ENCODE measurements around the gene ABCC2. TPM values are rescaled to one million over a fixed set of nuclear protein-coding genes. Genes with fewer than 3 reads are reported as not detected.
"Not testable (repeated sequence)": the region's sequence is repeated elsewhere in the genome, so short reads cannot be mapped to it uniquely, and the experiment has no call there.

ABCC2 gene
- total and polyA plus RNA-seq, 8 donors, result 0.67 to 1.7 (median 1.1) TPM

DNA sequence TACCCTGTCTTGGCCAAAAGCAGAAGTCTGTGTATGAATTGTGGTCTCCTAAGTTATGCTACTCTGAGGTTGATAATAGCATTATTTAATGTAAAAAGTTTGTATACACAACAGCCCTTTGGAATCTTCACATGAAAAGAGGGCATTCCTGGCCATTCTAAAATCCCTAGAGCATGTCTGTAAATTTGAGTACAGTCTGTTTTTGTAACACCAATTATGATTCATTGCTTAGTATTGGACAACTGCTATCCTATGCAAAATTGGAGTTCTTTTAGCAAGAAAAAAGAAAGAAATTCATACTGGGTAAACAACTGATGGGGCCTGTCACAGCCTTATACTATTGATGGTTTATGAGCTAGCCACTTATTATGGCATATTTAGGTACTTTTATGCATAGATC, 40.2 kb upstream of the ABCC2 start:
- H3K27ac ChIP-seq, result no peak overlapping the region
- TF ChIP-seq, protein P1, sequence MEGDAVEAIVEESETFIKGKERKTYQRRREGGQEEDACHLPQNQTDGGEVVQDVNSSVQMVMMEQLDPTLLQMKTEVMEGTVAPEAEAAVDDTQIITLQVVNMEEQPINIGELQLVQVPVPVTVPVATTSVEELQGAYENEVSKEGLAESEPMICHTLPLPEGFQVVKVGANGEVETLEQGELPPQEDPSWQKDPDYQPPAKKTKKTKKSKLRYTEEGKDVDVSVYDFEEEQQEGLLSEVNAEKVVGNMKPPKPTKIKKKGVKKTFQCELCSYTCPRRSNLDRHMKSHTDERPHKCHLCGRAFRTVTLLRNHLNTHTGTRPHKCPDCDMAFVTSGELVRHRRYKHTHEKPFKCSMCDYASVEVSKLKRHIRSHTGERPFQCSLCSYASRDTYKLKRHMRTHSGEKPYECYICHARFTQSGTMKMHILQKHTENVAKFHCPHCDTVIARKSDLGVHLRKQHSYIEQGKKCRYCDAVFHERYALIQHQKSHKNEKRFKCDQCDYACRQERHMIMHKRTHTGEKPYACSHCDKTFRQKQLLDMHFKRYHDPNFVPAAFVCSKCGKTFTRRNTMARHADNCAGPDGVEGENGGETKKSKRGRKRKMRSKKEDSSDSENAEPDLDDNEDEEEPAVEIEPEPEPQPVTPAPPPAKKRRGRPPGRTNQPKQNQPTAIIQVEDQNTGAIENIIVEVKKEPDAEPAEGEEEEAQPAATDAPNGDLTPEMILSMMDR (IDR thresholded peaks at IDR 0.05), result no peak
- FAIRE-seq (no peak), ATAC-seq (no peak), DNase-seq (no peak)
- H3K9me3 ChIP-seq, result no peaks in the 10 kb centered on the region
- intact Hi-C loops (cut with DNase I), result no loop called here
- no peaks in the 10 kb centered on the region for H3K27me3 ChIP-seq
- H3K4me3 ChIP-seq, result no peak overlapping the region
- H3K4me1 ChIP-seq, result no peaks in the 10 kb centered on the region
- H3K36me3 ChIP-seq, result peaks cover 0 to 48% (median 28%) of the 10 kb centered on the region in 3 donors

DNA sequence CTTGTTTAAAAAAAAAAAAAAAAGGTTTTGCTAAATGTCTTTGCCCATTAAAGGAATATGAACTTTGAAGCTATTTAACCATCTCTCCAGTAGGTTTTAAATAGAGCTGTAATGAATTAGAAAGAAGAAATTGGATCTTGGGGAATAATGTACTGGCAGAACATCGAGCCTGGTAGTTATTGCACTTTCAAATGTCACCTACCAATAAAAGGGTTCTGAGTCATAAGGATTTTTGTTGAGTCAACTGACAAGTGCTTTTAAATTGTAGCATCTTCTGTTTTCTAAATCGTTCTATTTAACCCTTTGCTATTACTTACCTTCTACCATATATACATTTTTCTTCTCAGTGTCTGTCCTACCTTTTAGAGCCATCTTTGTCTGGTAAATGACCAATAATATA, 39.7 kb upstream of the ABCC2 start:
- no peaks in the 10 kb centered on the region for H3K27me3 ChIP-seq
- no peak overlapping the region for H3K27ac ChIP-seq
- peaks cover 0 to 53% (median 33%) of the 10 kb centered on the region in 3 donors for H3K36me3 ChIP-seq
- H3K4me1 ChIP-seq, result no peaks in the 10 kb centered on the region
- DNase-seq (no peak), FAIRE-seq (no peak), ATAC-seq (no peak)
- H3K9me3 ChIP-seq, result no peaks in the 10 kb centered on the region
- intact Hi-C loops (cut with DNase I), result no loop called here
- H3K4me3 ChIP-seq, result no peak overlapping the region
- TF ChIP-seq, protein P1 (IDR thresholded peaks at IDR 0.05), result no peak
- WGBS, 2 donors, result 80 to 86% methylated on average over 2 of the region's 2 CpGs

DNA sequence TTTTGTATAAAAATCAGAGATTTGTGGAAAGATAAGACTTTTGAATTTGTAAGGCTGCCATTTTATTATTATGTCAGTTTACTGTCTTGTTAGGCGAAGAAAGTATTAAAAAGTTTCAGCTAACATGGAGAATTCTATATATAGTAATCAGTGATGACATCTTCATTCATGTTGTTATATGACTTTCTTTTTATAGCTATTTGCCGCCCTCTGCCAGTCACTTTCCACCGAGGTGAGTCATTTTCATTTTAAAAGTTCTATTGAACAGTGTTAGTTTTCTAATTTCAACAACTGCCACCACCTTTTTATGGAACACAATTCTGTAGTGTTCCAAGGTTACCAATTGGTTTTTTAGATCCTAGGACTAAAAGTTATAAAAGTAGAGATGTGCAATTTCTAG, 38.6 kb upstream of the ABCC2 start:
- no peaks in the 10 kb centered on the region for H3K4me1 ChIP-seq
- peaks cover 0 to 56% (median 36%) of the 10 kb centered on the region in 3 donors for H3K36me3 ChIP-seq
- WGBS, 2 donors, result 88 to 89% methylated on average over 3 of the region's 3 CpGs
- no peaks in the 10 kb centered on the region for H3K27me3 ChIP-seq
- no peak for FAIRE-seq
- intact Hi-C loops (cut with DNase I), result no loop called here
- no peak overlapping the region for H3K27ac ChIP-seq
- TF ChIP-seq, protein P1 (IDR thresholded peaks at IDR 0.05), result no peak
- no peak overlapping the region for H3K4me3 ChIP-seq
- DNase-seq, result no peak
- H3K9me3 ChIP-seq, result no peaks in the 10 kb centered on the region
- ATAC-seq, result no peak

DNA sequence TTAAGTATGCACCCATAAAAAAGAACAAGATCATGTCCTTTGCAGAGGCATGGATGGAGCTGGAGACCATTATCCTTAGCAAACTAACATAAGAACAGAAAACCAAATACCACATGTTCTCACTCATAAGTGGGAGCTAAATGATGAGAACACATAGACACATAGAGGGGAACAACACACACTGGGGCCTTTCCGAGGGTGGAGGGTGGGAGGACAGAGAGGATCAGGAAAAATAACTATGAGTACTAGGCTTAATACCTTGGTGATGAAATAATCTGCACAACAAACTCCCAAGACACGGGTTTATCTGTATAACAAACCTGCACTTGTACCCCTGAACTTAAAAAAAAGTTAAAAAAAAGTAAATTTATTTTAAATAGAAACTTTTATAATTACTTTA, 36.3 kb upstream of the ABCC2 start:
- ATAC-seq; FAIRE-seq; DNase-seq; H3K9me3 ChIP-seq; H3K4me3 ChIP-seq; H3K4me1 ChIP-seq; intact Hi-C loops (cut with DNase I); H3K27ac ChIP-seq; H3K27me3 ChIP-seq: not testable (repeated sequence)
- WGBS, 2 donors, result 80 to 89% methylated on average over 2 of the region's 2 CpGs
- H3K36me3 ChIP-seq, result peaks cover 0 to 50% (median 23%) of the 10 kb centered on the region in 3 donors

DNA sequence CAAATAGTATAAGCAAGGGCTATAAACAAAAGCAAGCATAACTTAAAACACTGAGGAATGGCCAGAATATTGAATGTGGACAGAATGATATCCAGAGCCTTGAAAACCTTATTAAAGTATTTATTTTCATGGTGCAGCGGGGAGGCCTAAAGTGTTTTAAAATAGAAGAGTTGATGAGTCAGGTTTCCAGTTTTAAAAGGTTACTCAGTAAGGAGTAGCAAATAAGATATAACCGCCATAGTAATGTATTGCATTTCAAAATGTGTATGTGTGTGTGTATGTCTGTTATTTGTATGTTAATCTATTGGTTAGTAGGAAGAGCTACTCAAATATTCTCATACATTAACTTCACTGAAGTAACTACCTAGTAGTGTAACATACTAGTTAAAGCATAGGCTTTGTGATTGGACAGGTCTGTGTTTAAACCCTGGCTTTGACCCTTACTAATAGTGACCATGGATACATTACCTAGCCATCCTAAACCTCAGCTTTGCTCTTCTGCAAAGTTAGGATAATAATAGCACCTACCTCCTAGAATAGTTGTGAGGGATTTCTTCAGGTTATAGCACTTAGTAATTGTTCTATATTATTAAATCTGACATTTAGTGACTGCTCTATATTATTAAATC, 33.5 kb upstream of the ABCC2 start:
- Histone ChIP-seq H3K27me3 (no peaks in the 10 kb centered on the region), H3K4me1 (no peaks in the 10 kb centered on the region), H3K4me3 (no peak overlapping the region), H3K27ac (no peak overlapping the region), H3K36me3 (peaks cover 0 to 42% (median 14%) of the 10 kb centered on the region in 3 donors), H3K9me3 (no peaks in the 10 kb centered on the region)
- WGBS, 2 donors, result 88 to 94% methylated on average over 2 of the region's 2 CpGs
- FAIRE-seq (no peak), ATAC-seq (no peak), DNase-seq (no peak)
- intact Hi-C loops (cut with DNase I), result no loop called here
- TF ChIP-seq, protein P1 (IDR thresholded peaks at IDR 0.05), result no peak
